ELF-1 (cell line): ENCODE data around the gene IRF2BP1.
"Not testable (repeated sequence)": the region's sequence is repeated elsewhere in the genome, so short reads cannot be mapped to it uniquely, and the experiment has no call there.

Source experiments
- DNase-seq: peaks from one replicate; pipeline ENCODE4 v3.0.0-alpha.2; 2016; ENCODE audit warnings: low read depth, low spot score

The IRF2BP1 gene

DNA sequence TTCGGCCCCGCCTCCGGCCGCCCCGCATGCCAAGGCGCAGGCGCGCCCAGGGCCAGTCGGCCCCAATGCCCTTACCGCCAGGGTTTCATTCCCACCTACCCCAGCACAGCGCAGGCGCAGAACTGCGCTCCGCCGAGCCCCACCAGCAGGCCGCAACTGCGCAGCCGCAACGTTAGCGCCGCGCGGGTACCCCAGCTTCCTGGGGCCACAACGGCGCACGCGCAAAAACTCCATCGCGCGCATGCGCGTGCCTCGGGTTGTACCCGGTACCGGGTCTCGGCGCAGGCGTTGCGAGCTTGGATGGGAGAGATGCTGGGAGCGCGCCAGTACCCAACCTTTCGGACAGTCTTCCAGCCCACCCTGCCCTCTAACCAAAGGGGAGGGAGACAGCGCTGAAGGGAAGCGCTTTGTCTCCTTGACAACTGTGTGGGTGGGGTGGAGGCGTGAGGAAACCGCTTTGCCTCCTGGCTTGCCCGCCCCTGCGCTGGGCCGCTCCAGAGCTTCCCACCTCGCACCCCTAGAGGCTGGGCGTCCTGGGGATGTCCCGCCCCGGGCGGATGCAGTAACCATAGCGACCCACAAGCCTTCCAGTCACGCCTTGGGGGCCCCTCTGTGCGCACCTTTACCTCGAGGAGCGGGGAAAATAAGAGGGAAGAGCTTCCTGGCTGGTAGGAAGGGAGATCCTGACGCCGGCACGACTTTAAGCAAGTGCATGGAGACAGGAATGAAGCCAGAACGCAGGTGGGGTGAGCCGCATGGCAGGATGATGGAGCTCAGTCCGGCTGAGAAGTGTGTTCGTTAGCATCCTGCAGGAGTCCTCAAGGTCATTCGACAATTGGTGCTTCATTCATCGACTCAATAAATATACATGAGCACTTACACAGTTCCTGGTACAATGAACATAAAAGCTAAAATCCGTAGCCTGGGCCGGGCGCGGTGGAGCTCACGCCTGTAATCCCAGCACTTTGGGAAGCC lies 17.0 kb upstream of the IRF2BP1 start:
- DNase-seq: peak; percentile 99

DNA sequence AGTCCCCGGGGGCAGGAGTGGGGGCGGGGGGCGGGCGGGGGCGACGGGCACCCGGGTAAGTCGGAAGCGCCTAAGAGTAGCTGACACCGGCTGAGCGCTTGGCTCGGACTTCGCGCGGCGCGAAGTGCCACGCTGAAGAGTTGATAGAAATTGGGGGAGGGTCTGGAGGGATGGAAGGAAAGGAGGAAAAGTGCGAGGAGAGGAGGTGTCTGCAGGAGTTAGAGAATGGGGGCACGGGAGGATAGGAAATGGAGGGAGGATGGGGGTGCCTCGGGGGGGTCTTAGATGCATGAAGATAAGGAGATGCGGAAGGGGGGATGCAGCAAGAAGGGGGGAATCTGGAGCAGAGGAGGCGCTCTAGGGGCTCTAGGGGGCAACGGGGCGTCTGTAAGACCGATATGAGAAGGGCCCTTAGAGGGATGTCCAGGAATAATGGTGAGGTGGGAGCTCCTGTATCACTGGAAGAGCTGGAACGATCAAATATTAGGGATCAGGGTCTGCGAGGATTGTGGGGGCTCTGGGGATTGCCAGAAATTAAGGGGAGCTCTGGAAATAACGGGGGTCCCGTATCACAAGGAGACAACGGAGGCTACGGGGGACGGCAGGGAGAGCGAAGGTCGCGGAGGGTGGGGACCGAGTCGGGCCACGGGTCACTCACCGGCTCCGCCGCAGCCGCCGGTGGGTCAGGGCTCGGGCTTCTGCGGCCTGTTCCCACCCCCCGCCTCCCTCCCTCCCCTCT lies 16.1 kb upstream of the IRF2BP1 start, which contains the start of gene MYPOP:
Gene MYPOP (minus strand): TSS at position 702 of the 739 bp plus-strand sequence. CDS start 840 bp downstream, outside the sequence.
- no peak for DNase-seq

DNA sequence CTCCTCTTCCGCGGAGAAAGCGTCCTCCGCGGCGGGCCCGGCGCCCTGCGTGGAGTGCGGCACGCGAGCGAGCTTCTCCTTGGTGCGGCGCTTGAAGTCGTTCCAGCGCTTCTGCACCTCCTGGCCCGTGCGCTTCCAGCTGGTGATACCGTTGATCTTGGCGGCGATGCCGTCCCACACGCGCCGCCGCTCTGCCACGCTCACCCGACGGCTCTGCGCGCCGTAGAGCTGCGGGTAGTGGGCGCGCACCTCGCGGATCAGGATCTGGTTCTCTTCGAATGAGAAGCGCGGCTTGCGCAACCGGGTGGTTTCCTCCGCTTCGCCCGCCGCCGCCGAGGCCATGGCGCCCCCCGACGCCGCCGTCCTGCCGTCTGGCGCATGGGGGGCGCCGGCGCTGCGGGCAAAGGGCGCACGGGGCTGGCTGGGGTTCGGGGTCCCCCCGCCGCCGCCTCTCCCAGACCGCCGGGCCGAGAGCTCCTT lies 15.5 kb upstream of the IRF2BP1 start:
- DNase-seq: peak; percentile 23

DNA sequence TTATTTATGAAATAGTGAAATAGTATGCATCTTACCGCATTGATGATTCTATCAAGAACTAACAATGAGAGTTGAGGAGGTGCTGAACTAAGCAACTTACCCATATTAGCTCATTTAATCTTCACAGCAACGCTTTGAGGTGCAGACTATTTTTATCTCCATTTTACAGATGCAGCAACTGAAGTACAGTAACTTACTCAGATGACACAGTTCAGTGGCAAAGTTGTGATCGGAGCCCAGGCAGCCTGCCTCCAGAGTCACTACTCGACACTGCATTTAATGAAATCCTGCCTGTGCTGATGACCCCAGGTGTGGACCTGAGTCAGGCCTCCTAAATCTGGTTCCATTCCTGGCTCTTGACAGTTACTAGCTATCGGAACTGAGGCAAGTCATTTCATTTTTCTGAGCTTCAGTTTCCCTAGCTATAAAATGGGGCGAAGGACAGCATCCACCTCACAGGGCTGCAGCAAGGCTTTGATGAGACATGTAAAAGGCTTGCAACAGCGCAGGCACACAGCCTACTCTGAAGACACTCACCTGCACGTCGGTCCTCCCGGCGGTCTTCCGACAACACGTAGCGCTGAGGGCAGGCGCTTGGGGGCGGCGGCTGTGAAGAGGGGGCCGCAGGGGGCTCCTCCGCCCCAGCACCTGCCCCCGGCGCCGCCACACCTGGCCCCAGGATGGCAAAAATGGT lies 14.9 kb upstream of the IRF2BP1 start:
- DNase-seq: peak; percentile 23

DNA sequence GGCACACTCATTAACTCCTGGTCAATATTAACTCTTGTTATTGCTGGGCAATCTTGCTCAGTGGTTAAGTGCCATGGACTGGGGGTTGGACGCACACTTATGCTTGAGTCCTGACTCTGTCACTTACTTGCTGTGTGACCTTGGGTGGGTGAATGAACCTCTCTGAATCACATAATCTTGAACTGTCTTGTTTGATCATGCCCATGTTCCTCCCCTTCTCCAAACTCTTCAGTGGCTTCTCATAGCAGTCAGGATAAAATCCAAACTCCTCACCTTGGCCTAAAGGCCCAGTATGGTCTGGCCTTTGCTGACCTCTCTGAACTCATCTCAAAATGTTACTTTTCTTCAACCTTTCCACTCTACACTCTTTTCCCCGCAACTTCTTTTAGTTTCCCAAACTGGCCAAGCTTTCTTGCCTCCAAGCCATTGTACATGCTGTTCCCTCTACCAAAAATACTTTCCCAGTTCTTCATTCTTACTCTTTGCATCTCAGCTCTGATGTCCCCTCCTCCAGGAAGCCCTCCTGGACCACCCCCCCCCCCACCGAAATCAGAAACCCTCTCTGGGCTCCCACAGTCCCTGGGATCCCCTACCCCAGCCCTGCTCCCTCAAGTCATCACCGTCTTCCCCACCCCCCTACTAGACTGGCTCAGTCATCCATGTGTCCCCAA lies 14.1 kb upstream of the IRF2BP1 start:
- no peak for DNase-seq

DNA sequence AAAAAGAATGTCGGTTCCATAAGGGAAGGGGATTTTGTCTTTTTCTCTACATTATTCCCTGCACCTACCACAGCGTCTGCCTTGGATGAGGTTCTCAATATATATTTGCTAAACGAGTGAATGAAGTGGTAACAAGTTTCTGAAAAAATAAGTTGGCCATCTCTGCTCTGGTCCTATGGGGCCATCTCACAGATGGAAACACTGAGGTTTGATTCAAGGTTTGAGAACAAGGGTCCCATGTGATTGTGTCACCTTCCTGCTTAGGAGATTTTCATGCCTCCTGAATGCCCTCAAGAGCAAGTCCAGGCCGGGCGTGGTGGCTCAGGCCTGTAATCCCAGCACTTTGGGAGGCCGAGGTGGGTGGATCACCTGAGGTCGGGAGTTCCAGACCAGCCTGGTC lies 13.3 kb upstream of the IRF2BP1 start:
- no peak for DNase-seq

DNA sequence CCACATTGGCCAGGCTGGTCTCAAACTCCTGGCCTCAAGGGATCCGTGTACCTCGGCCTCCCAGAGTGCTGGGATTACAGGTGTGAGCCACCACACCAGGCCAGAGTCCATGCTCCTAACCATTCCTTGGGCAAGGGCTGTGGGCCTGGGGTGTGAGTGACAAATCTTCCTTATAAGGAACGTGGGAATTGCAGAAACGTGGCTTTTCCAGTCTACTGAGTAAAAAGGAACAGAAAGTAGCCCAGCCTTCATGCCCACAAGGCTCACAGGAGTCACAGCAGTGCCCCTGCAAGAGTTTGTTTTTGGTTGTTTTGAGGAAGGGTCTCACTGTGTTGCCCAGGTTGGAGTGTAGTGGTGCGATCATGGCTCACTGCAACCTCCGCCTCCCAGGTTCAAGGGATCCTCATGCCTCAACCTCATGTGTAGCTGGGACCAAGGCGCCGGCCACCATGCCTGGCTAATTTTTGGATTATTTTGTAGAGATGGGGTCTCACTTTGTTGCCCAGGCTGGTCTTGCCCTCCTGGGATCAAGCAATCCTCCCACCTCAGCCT lies 11.4 kb upstream of the IRF2BP1 start:
- no peak for DNase-seq

DNA sequence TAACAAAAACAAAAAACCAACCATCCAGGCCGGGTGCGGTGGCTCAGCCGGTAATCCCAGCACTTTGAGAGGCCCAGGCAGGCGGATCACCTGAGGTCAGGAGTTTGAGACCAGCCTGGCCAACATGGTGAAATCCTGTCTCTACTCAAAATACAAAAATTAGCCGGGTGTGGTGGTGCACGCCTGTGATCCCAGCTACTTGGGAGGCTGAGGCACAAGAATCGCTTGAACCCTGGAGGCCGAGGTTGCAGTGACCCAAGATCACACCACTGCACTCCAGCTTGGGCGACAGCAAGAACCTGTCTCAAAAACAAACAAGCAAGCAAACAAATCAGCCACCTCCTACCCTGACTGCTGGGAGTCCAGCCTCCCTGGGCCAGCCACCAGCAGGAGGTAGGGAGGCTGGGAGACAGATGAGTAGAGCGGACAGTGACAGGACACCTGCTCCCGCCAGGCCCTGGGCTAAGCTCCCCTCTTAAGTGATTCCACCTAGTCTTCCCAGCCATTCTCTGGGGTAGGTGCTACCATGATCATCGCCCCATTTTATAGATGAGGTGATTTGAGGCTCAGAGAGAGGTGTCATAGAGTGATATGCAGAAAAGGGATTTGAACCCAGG lies 10.2 kb upstream of the IRF2BP1 start:
- DNase-seq: not testable (repeated sequence)

DNA sequence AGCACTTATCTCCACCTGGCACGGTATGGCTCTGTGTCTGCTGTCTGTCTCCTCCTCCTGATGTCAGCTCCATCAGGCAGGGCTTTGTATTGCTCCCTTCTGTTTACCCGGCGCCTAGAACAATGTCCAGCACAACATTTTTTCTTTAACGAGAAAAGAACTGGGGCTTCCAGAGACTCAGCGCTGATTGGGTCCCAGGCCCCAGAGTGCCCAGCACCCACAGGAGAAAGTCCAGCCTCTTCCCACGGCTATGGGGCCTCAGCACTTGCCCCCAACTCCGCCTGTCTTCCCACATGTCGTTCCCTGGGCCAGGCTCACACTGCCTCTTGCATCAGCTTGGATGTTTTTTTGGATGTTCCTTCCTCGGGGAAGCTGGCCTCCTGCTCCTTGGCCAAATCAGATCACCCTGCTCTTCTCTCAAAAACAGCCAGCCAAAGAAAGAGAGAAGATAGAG lies 9.6 kb upstream of the IRF2BP1 start:
- DNase-seq: no peak

DNA sequence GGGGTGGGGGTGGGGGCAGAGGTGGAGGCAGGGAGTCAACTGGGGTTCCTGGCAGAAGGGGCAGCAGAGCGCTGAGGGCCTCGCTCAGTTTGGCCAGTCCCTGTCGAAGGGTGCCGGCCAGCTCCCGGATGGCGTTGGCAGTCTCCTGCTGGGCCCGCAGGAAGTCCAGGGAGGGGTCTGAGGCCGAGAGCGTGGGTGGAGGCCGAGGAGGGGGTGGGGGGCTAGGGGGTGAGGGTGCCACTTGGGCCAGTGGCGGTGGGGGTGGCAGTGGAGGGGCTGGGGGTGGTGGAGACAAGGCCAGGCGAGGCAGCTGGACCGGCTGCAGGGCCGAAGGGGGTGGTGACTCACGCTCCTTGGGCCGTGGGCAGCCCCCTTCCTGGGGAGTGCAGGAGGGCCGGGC lies 4.9 kb upstream of the IRF2BP1 start:
- no peak for DNase-seq

DNA sequence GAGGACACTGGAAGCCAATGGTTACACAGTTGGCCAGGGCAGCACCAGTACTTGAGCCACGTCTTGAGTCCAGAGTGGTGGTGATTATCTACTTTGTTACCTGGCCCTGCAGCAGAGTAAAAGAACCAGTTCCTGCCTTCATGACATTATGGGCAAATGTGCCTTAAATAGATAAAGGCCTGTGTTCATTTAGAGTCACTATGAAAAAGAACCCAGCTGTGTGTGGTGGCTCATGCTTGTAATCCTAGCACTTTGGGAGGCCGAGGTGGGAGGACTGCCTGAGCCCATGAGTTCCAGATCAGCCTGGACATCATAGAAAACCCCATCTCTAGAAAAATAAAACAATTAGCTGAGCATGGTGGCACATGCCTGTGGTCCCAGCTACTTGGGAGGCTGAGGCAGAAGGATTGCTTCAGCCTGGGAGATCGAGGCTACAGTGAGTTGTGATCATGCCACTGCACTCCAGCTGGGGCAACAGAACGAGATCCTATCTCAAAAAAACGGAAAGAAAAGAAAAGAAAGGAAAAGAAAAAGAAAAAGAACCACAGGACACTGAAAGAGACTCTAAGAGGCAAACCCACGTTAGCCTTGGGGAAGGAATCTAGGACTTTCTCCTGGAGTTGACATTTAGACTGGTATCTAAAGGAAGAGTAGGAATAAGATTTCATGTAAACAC lies 3.4 kb upstream of the IRF2BP1 start:
- no peak for DNase-seq

DNA sequence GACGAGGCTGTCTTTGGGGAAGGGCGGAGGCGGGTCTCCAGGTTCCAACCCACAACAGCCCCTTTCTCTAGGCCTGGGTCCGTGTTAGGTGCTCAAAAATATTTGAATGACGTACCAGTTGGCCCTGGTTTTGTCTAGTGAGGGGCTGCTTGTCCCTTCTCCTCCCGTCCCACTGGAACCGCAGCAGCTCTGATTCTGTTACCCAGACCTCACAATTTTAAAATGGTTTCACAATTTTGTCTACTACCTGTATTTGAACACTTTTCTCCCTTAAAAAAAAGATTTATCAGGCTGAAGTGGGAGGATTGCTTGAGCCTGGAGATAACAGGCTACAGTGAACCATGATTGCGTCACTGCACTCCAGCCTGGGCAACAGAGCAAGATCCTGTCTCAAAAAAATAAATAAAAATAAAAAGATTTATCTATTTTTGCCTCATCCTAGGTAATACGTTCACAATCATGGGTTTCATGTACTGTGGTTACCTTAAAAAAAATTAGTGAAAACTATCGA lies 1.3 kb upstream of the IRF2BP1 start:
- DNase-seq: no peak

DNA sequence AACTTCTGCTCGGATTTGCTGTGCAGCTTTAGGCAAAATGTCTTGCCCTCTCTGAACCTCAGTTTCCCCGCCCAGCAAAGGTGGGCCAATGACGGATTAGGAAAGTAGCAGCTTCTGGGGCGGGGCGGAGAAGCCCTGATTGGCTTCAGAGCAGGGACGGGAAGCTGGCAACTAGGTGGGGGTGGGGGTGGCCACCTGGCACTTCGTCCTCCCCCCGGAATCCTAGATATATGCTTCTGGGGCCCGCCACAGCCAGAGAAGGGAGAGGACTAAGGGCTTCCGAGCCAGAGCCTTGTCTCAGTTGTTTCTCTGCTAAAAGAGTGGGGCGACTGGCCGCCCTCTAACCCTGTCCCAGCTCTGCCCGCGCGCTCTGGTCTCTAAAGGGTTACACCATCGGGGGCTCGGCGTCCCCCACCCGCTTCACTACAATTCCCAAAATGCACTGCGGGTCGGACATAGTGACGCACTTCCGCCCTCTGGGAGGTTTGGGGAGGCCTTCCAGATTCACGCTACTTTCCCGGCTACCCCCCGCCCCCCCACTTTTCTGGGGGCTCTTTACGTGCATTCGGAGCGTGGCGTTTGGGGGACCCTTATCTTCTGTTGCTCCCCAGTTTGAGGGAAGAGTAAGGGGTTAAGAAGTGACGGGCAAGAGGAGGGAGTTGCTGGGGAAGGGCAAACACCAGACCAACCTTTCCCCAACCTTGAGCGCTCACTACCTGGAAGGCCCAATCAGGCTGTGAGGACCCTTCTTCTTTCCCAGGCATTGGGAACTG lies 672 bp upstream of the IRF2BP1 start:
- DNase-seq: peak; percentile 95

DNA sequence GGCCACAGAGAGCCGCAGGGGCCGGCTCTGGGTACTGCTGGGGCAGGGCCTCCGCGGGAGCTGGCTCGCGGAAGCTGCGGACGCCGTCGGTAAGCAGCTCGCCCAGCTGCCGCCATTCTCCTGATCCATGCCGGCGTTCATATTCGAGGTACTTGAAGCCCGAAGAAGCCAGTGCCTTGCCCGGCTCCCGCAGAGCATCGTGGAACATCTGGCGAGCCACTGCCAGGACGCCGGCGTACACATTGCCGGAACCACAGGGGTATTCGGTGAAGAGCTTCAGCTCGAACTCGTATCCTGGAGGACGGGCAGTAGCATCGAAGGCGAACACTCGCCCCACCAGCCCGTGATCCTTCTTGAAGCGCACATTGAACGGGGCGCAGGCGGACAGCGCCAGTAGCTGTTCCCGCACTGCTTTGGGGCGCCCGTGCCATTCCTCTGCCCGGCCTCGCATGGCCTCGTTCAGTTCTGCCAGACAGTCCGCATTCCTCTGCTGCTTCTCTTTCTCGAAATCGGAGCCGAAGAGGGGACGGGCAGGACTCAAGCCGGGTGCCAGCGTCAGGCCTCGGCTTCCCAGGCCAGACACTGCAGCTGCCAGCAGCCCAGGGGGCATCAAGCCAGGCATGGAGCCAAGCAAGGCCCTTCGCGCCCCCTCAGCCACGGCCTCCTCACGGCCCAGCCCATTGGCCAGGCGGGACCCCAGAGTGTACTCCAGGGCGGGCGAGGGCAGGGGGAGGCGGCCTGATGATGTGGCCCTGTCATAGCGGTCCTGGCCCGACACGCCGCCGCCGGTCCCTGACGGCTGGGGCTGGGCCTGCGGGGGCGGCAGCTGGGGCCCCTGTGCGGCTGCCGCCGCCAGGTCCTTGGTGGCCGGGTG lies 1.0 kb downstream of the IRF2BP1 start:
- peak; percentile 61 for DNase-seq

DNA sequence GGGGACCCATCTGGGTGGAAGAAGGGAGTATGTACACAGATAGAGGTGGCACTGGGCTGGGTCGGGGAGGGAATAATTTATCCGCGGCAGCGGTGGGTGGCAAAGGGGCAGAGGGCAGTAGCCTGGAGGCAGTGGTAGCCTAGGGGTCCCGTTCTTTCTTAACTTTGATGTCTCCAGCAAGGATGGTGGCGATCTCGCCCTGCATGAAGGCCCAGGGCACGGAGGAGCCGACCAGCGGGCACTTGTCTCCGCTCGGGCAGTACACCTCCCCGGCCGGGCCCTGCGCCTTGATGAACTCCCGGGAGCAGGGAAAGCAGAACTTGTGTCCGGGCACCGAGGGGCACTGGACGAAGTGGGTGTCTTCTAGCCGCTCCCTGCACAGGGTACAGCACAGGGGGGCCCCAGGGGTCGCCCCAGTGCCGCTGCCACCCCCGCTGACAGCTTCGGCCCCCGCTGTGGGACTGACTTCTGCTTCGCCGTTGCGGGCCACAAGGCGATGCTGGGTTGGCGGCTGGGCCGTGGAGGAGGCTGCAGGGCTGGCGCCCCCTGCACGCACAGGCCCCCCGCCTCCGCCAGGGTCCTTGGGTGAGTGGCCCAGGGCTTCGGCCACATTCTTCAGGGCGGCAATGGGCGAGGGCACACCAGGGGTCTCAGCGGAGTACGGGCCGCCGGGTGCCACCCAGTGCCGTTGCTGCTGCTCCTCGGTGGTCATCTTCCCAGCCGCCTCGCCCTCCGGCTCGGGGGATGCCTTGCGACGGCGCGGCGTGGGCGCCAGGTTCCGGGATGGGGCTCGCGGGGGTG lies 1.9 kb downstream of the IRF2BP1 start:
- peak; percentile 29 for DNase-seq

DNA sequence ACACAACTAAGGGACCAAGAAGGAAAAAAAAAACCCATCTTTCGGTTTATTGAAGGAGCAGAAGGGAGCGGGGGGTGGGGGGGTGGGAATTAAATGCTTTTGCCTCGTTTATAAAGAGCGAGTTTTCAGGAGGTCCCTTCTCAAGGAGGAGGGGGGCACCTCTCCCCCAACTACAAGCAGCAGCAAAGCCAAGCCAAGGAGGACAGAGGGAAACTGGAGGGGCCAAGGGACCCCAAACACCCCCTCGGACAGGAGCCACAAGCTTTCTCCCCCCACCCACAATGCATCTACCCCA lies 2.4 kb downstream of the IRF2BP1 start:
- DNase-seq: no peak
